ENCODE measurements around the gene BRD8. TPM values are rescaled to one million over a fixed set of nuclear protein-coding genes. Genes with fewer than 3 reads are reported as not detected.
"Not testable (repeated sequence)": the region's sequence is repeated elsewhere in the genome, so short reads cannot be mapped to it uniquely, and the experiment has no call there.

The BRD8 gene
- total and polyA plus RNA-seq, 9 donors: 37.2 to 74.8 (median 50.2) TPM

- TF ChIP-seq EP300 (IDR thresholded peaks at IDR 0.05) (no peak), CTCF (IDR thresholded peaks at IDR 0.05) (no peak), POLR2A (IDR thresholded peaks at IDR 0.05) (no peak)
- Histone ChIP-seq H3K27ac (no peak overlapping the region), H3K4me1 (ENCODE audit: insufficient read depth) (no peaks in the 10 kb centered on the region), H3K27me3 (no peaks in the 10 kb centered on the region), H3K4me3 (no peak overlapping the region), H3K36me3 (no peaks in the 10 kb centered on the region), H3K9me3 (no peaks in the 10 kb centered on the region)
- intact Hi-C loops (cut with DNase I): no loop called here
- WGBS, 3 donors: 45 to 50% (median 47%) methylated on average over 3 of the region's 3 CpGs
- no peak for DNase-seq
Observed at GRCh38 chr5:138149530-138149929, 28.9 kb downstream of the BRD8 start.

GRCh38 chr5:138148811-138149210 lies 29.6 kb downstream of the BRD8 start:
- WGBS, 3 donors: 11 to 17% (median 16%) methylated on average over 1 of the region's 1 CpG
- intact Hi-C loops (cut with DNase I): no loop called here
- Histone ChIP-seq H3K4me3 (no peak overlapping the region), H3K4me1 (ENCODE audit: insufficient read depth) (no peaks in the 10 kb centered on the region), H3K36me3 (no peaks in the 10 kb centered on the region), H3K27me3 (no peaks in the 10 kb centered on the region), H3K9me3 (no peaks in the 10 kb centered on the region), H3K27ac (no peak overlapping the region)
- no peak for TF ChIP-seq POLR2A (IDR thresholded peaks at IDR 0.05)
- no peak for TF ChIP-seq CTCF (IDR thresholded peaks at IDR 0.05)
- TF ChIP-seq EP300 (IDR thresholded peaks at IDR 0.05): no peak
- DNase-seq: peak in 2 of 5 donors; percentile 11 to 26

GRCh38 chr5:138143578-138143977 lies 34.9 kb downstream of the BRD8 start:
- DNase-seq; H3K27me3 ChIP-seq; H3K27ac ChIP-seq; H3K4me3 ChIP-seq; intact Hi-C loops (cut with DNase I); H3K4me1 ChIP-seq (ENCODE audit: insufficient read depth); H3K9me3 ChIP-seq; H3K36me3 ChIP-seq: not testable (repeated sequence)
- WGBS, 3 donors: 84 to 93% (median 88%) methylated on average over 6 of the region's 6 CpGs

- no peak overlapping the region for H3K4me3 ChIP-seq
- WGBS, 3 donors: 65 to 75% (median 71%) methylated on average over 1 of the region's 1 CpG
- intact Hi-C loops (cut with DNase I): no loop called here
- no peak overlapping the region for H3K27ac ChIP-seq
- no peaks in the 10 kb centered on the region for H3K9me3 ChIP-seq
- no peaks in the 10 kb centered on the region for H3K4me1 ChIP-seq (ENCODE audit: insufficient read depth)
- H3K36me3 ChIP-seq: no peaks in the 10 kb centered on the region
- DNase-seq: no peak
- no peak for TF ChIP-seq POLR2A (IDR thresholded peaks at IDR 0.05)
- no peak for TF ChIP-seq EP300 (IDR thresholded peaks at IDR 0.05)
- TF ChIP-seq CTCF (IDR thresholded peaks at IDR 0.05): no peak
- no peaks in the 10 kb centered on the region for H3K27me3 ChIP-seq
Observed at GRCh38 chr5:138141734-138142133, 36.7 kb downstream of the BRD8 start.

- WGBS, 3 donors: 59 to 63% (median 61%) methylated on average over 4 of the region's 4 CpGs
- Histone ChIP-seq H3K4me3 (no peak overlapping the region), H3K9me3 (no peaks in the 10 kb centered on the region), H3K27ac (no peak overlapping the region), H3K27me3 (no peaks in the 10 kb centered on the region), H3K36me3 (no peaks in the 10 kb centered on the region), H3K4me1 (ENCODE audit: insufficient read depth) (no peaks in the 10 kb centered on the region)
- TF ChIP-seq CTCF (IDR thresholded peaks at IDR 0.05): no peak
- TF ChIP-seq POLR2A (IDR thresholded peaks at IDR 0.05): no peak
- TF ChIP-seq EP300 (IDR thresholded peaks at IDR 0.05): no peak
- intact Hi-C loops (cut with DNase I): no loop called here
- no peak for DNase-seq
Observed at GRCh38 chr5:138140268-138140667, 38.2 kb downstream of the BRD8 start.
